HepG2 (cell line): ENCODE results near the gene WDR18. TPM values are rescaled to one million over a fixed set of nuclear protein-coding genes. Genes with fewer than 3 reads are reported as not detected.

Experiments used
- DZIP1 ChIP-seq: sonication (generic); formaldehyde crosslinking; IDR thresholded peaks from 2 replicates; pipeline ENCODE4 v1.5.0; 2020; ENCODE audit warnings: mild to moderate bottlenecking, missing genetic modification reagents
- FOXM1 ChIP-seq: sonication (generic); formaldehyde crosslinking; IDR thresholded peaks from 2 replicates; pipeline ENCODE4 v1.5.0; 2020; ENCODE audit warnings: missing genetic modification reagents
- PATZ1 ChIP-seq: sonication (generic); formaldehyde crosslinking; IDR thresholded peaks from 2 replicates; pipeline ENCODE4 v1.4.0; 2020; ENCODE audit warnings: missing genetic modification reagents
- POLR2A ChIP-seq, 2 experiments: IDR thresholded peaks; 2 replicates each; pipeline ENCODE4 v1.6.1; 2011; ENCODE audit warnings: low read depth in 2 of 2, low read length in 2 of 2, mild to moderate bottlenecking in 1 of 2, moderate library complexity in 1 of 2; ENCODE audit not compliant: insufficient read depth in 1 of 2
- RBM22 ChIP-seq: fragments of 200-400 bp; formaldehyde crosslinking; optimal IDR thresholded peaks from 2 replicates; pipeline ENCODE3; 2017; ENCODE audit warnings: mild to moderate bottlenecking, low read length, moderate library complexity
- TERF1 ChIP-seq: sonication (generic); formaldehyde crosslinking; IDR thresholded peaks from 2 replicates; pipeline ENCODE4 v1.8.0; 2022; ENCODE audit warnings: mild to moderate bottlenecking, missing genetic modification reagents, moderate library complexity
- ZFX ChIP-seq: sonication (generic); formaldehyde crosslinking; IDR thresholded peaks from 2 replicates; pipeline ENCODE4 v1.4.0; 2020; ENCODE audit warnings: mild to moderate bottlenecking, low read depth, missing genetic modification reagents, moderate library complexity
- ZNF580 ChIP-seq: IDR thresholded peaks from 2 replicates; pipeline ENCODE4 v1.6.1; 2016; ENCODE audit warnings: low read depth, borderline replicate concordance
- ZNF598 ChIP-seq: sonication (generic); formaldehyde crosslinking; IDR thresholded peaks from 2 replicates; pipeline ENCODE4 v1.5.1; 2020; ENCODE audit warnings: mild to moderate bottlenecking, missing genetic modification reagents, borderline replicate concordance
- ZNF770 ChIP-seq: sonication (generic); formaldehyde crosslinking; IDR thresholded peaks from 2 replicates; pipeline ENCODE4 v1.5.0; 2020; ENCODE audit warnings: mild to moderate bottlenecking, missing genetic modification reagents
- polyA plus RNA-seq, 8 experiments: library from polyadenylated mRNA; depleted of rRNA in 3 of 8; stranded (reverse) in 7 of 8; unstranded in 1 of 8; fragments of >200 nt; fragmentation: Illumina TruSeq in 4 of 8; extraction: Trizol in 4 of 8; gene quantifications; 2 replicates each; pipeline versions ENCODE4 v1.2.1 to v1.2.3, GENCODE V29; 2011 to 2016; ENCODE audit warnings: low read depth in 4 of 8, missing spikeins in 1 of 8, mixed read lengths in 1 of 8; ENCODE audit not compliant: insufficient read depth in 1 of 8
- total RNA-seq, 5 experiments: library from RNA; depleted of rRNA; stranded (reverse); fragments of >200 nt; fragmentation: Illumina TruSeq; extraction: Trizol; gene quantifications; 2 replicates each; pipeline ENCODE4 v1.2.3, GENCODE V29; 2016; ENCODE audit warnings: low read depth in 1 of 5

WDR18 gene
- total and polyA plus RNA-seq, 2 of the 13 experiments (the other 11 are each of a cell fraction or from before 2014, with no cell fraction given), result 36.4 to 47.6 TPM

GRCh38 chr19:953445-954271, 30.5 kb upstream of the WDR18 start (continued):
- TF ChIP-seq ZNF770 (CRISPR knock-in tag) (peak; percentile 74), FOXM1 (CRISPR knock-in tag) (no peak), ZNF598 (peak; percentile 17; the same call in 1 of the 2 replicates), ZFX (CRISPR knock-in tag) (no peak), ZNF580 (CRISPR knock-in tag) (no peak), RBM22 (peak; percentile 58), DZIP1 (CRISPR knock-in tag) (0 out of 2 replicates have a peak, but pooled peaks have one; percentile 12), POLR2A (IDR thresholded peaks at IDR 0.05; ENCODE audit: insufficient read depth in 1 of 2, low read depth in 2 of 2, low read length in 2 of 2) (peak in 1 of 2 experiments; percentile 38; a peak in 1 of 4 replicates), TERF1 (CRISPR knock-in tag) (0 out of 2 replicates have a peak, but pooled peaks have one; percentile 8), PATZ1 (CRISPR knock-in tag) (peak; percentile 77; the same call in 1 of the 2 replicates)
